ENCODE measurements around the gene WRNIP1. TPM values are rescaled to one million over a fixed set of nuclear protein-coding genes. Genes with fewer than 3 reads are reported as not detected.

WRNIP1 gene
- total RNA-seq, 1 donor from 2014 or later: 31.5 TPM

- TF ChIP-seq CTCF (IDR thresholded peaks at IDR 0.05; ENCODE audit: insufficient read depth, low read depth, low read length) (no peak), EZH2 (IDR thresholded peaks at IDR 0.05; ENCODE audit: insufficient read depth, low read length) (no peak)
- H3K79me2 ChIP-seq (ENCODE audit: insufficient read depth, low read length): peaks cover 100% of the 10 kb centered on the region
- H3K4me1 ChIP-seq (ENCODE audit: insufficient read depth, low read length): peaks cover 5% of the 10 kb centered on the region
- H3K9me3 ChIP-seq (ENCODE audit: insufficient read depth, low read depth, low read length): no peaks in the 10 kb centered on the region
- Mint-ChIP-seq H3K27ac (ENCODE audit: unreplicated experiment) (no peak overlapping the region), H3K36me3 (ENCODE audit: low read depth, unreplicated experiment) (peaks cover 21% of the 10 kb centered on the region), H3K27me3 (ENCODE audit: low read depth, unreplicated experiment) (no peaks in the 10 kb centered on the region), H3K9me3 (ENCODE audit: unreplicated experiment) (no peaks in the 10 kb centered on the region), H3K4me1 (ENCODE audit: low read depth, unreplicated experiment) (peaks cover 9% of the 10 kb centered on the region), H3K4me3 (ENCODE audit: unreplicated experiment) (no peak overlapping the region)
- H3K27me3 ChIP-seq (ENCODE audit: insufficient read depth, low read length): no peaks in the 10 kb centered on the region
- no peak overlapping the region for H2AFZ ChIP-seq (ENCODE audit: low read depth, low read length)
- DNase-seq (ENCODE audit: low read depth) (no peak), FAIRE-seq (no peak)
- peaks cover 18% of the 10 kb centered on the region for H3K36me3 ChIP-seq (ENCODE audit: insufficient read depth, low read length)
- H3K4me3 ChIP-seq (ENCODE audit: insufficient read depth, low read depth, low read length): no peak overlapping the region
- H3K9ac ChIP-seq (ENCODE audit: low read length): no peak overlapping the region
- H4K20me1 ChIP-seq (ENCODE audit: insufficient read depth, low read length): peaks cover 82% of the 10 kb centered on the region
- H3K4me2 ChIP-seq (ENCODE audit: low read length): no peak overlapping the region
- no peak overlapping the region for H3K27ac ChIP-seq (ENCODE audit: low read depth, low read length)
Measured at GRCh38 chr6:2775003-2775402, 9.8 kb downstream of the WRNIP1 start.

DNA sequence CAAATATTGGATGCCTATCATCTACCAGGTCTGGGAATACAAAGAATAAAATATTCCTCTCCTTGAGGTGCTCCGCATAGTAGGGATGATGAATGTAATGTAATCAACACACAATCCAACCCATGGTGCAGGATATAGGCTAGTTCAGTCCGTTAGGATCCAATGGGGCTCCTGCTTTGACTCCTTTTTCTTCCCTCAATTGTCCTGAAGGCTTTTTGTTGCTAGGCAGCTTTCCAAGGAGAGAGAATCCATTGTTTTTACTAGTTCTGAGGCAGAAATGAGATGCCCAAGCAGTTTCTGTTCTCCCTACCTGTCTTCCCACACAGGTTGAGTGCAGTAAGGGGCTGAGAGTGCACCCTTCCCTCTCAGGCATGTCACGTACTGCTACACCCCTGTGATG lies 12.1 kb downstream of the WRNIP1 start:
- Histone ChIP-seq H4K20me1 (ENCODE audit: insufficient read depth, low read length) (peaks cover 79% of the 10 kb centered on the region), H3K9me3 (ENCODE audit: insufficient read depth, low read depth, low read length) (no peaks in the 10 kb centered on the region), H3K27ac (ENCODE audit: low read depth, low read length) (no peak overlapping the region), H3K27me3 (ENCODE audit: insufficient read depth, low read length) (no peaks in the 10 kb centered on the region), H3K9ac (ENCODE audit: low read length) (no peak overlapping the region), H3K4me2 (ENCODE audit: low read length) (no peak overlapping the region), H3K4me1 (ENCODE audit: insufficient read depth, low read length) (no peaks in the 10 kb centered on the region), H2AFZ (ENCODE audit: low read depth, low read length) (no peak overlapping the region), H3K36me3 (ENCODE audit: insufficient read depth, low read length) (peaks cover 11% of the 10 kb centered on the region), H3K79me2 (ENCODE audit: insufficient read depth, low read length) (peaks cover 96% of the 10 kb centered on the region), H3K4me3 (ENCODE audit: insufficient read depth, low read depth, low read length) (no peak overlapping the region)
- no peak for FAIRE-seq
- H3K4me3 Mint-ChIP-seq (ENCODE audit: unreplicated experiment): no peak overlapping the region
- H3K4me1 Mint-ChIP-seq (ENCODE audit: low read depth, unreplicated experiment): peaks cover 9% of the 10 kb centered on the region
- H3K36me3 Mint-ChIP-seq (ENCODE audit: low read depth, unreplicated experiment): peaks cover 16% of the 10 kb centered on the region
- no peaks in the 10 kb centered on the region for H3K9me3 Mint-ChIP-seq (ENCODE audit: unreplicated experiment)
- DNase-seq (ENCODE audit: low read depth): no peak
- H3K27me3 Mint-ChIP-seq (ENCODE audit: low read depth, unreplicated experiment): no peaks in the 10 kb centered on the region
- TF ChIP-seq CTCF (IDR thresholded peaks at IDR 0.05; ENCODE audit: insufficient read depth, low read depth, low read length) (no peak), EZH2 (IDR thresholded peaks at IDR 0.05; ENCODE audit: insufficient read depth, low read length) (no peak)
- no peak overlapping the region for H3K27ac Mint-ChIP-seq (ENCODE audit: unreplicated experiment)

- H2AFZ ChIP-seq (ENCODE audit: low read depth, low read length): no peak overlapping the region
- no peak for TF ChIP-seq EZH2 (IDR thresholded peaks at IDR 0.05; ENCODE audit: insufficient read depth, low read length)
- no peak for TF ChIP-seq CTCF (IDR thresholded peaks at IDR 0.05; ENCODE audit: insufficient read depth, low read depth, low read length)
- H4K20me1 ChIP-seq (ENCODE audit: insufficient read depth, low read length): peaks cover 78% of the 10 kb centered on the region
- no peak for DNase-seq (ENCODE audit: low read depth)
- H3K9me3 ChIP-seq (ENCODE audit: insufficient read depth, low read depth, low read length): no peaks in the 10 kb centered on the region
- H3K4me1 ChIP-seq (ENCODE audit: insufficient read depth, low read length): no peaks in the 10 kb centered on the region
- H3K27ac ChIP-seq (ENCODE audit: low read depth, low read length): no peak overlapping the region
- H3K27me3 ChIP-seq (ENCODE audit: insufficient read depth, low read length): no peaks in the 10 kb centered on the region
- Mint-ChIP-seq H3K9me3 (ENCODE audit: unreplicated experiment) (no peaks in the 10 kb centered on the region), H3K36me3 (ENCODE audit: low read depth, unreplicated experiment) (peaks cover 14% of the 10 kb centered on the region), H3K4me1 (ENCODE audit: low read depth, unreplicated experiment) (peaks cover 10% of the 10 kb centered on the region), H3K27me3 (ENCODE audit: low read depth, unreplicated experiment) (no peaks in the 10 kb centered on the region), H3K4me3 (ENCODE audit: unreplicated experiment) (no peak overlapping the region), H3K27ac (ENCODE audit: unreplicated experiment) (no peak overlapping the region)
- no peak overlapping the region for H3K9ac ChIP-seq (ENCODE audit: low read length)
- H3K4me2 ChIP-seq (ENCODE audit: low read length): no peak overlapping the region
- peaks cover 86% of the 10 kb centered on the region for H3K79me2 ChIP-seq (ENCODE audit: insufficient read depth, low read length)
- no peak for FAIRE-seq
- no peak overlapping the region for H3K4me3 ChIP-seq (ENCODE audit: insufficient read depth, low read depth, low read length)
- peaks cover 7% of the 10 kb centered on the region for H3K36me3 ChIP-seq (ENCODE audit: insufficient read depth, low read length)
Measured at GRCh38 chr6:2780102-2780737, 15.0 kb downstream of the WRNIP1 start.

Measured in astrocyte (in vitro differentiated cells and primary cell).